GM23338 (cell line): Measurements from ENCODE around the gene COL9A2. TPM values are rescaled to one million over a fixed set of nuclear protein-coding genes. Genes with fewer than 3 reads are reported as not detected.

Experiments
- ATAC-seq: fragments of 200-7000 bp; cut with Tn5 transposase; 3 replicates; pipeline ENCODE4 v1.9.1; 2020
- DNase-seq: peaks from one replicate; pipeline ENCODE4 v3.0.0-alpha.2; 2015; ENCODE audit warnings: low spot score
- H2AFZ ChIP-seq: fragments of 200-600 bp; sonication (generic); 2 replicates; pipeline ENCODE4 v1.8.0; 2016; ENCODE audit warnings: antibody characterized with exemption, mild to moderate bottlenecking, moderate library complexity
- H3F3A ChIP-seq: fragments of 200-600 bp; sonication (generic); replicated peaks from 2 replicates; pipeline ENCODE4 v1.8.0; 2017; ENCODE audit warnings: antibody characterized with exemption, mixed run types, low read depth
- H3K27ac ChIP-seq: fragments of 200-600 bp; sonication (generic); 2 replicates; pipeline ENCODE4 v1.6.1; 2016; ENCODE audit warnings: low read depth
- H3K27me3 ChIP-seq: fragments of 200-600 bp; sonication (generic); 2 replicates; pipeline ENCODE4 v1.8.0; 2016; ENCODE audit warnings: mild to moderate bottlenecking, mixed run types, moderate library complexity; ENCODE audit not compliant: insufficient read depth
- H3K36me3 ChIP-seq: fragments of 200-600 bp; sonication (generic); 2 replicates; pipeline ENCODE4 v1.8.0; 2016; ENCODE audit warnings: mild to moderate bottlenecking; ENCODE audit not compliant: insufficient read depth
- H3K4me1 ChIP-seq: fragments of 200-600 bp; sonication (generic); 2 replicates; pipeline ENCODE4 v1.8.0; 2016; ENCODE audit warnings: mild to moderate bottlenecking, moderate library complexity; ENCODE audit not compliant: insufficient read depth
- H3K4me2 ChIP-seq: fragments of 200-600 bp; sonication (generic); 2 replicates; pipeline ENCODE4 v1.7.1; 2017; ENCODE audit warnings: mixed run types
- H3K4me3 ChIP-seq: fragments of 200-600 bp; sonication (generic); 2 replicates; pipeline ENCODE4 v1.6.1; 2016; ENCODE audit warnings: mixed run types
- H3K79me2 ChIP-seq: fragments of 200-600 bp; sonication (generic); replicated peaks from 2 replicates; pipeline ENCODE4 v1.8.0; 2017; ENCODE audit warnings: mild to moderate bottlenecking; ENCODE audit not compliant: insufficient read depth
- H3K9me2 ChIP-seq: fragments of 200-600 bp; sonication (generic); 2 replicates; pipeline ENCODE4 v1.8.0; 2017; ENCODE audit not compliant: insufficient read depth
- H4K20me1 ChIP-seq: fragments of 200-600 bp; sonication (generic); replicated peaks from 2 replicates; pipeline ENCODE4 v1.8.0; 2017; ENCODE audit warnings: mild to moderate bottlenecking; ENCODE audit not compliant: insufficient read depth
- H3K27ac Mint-ChIP-seq: 2 replicates; pipeline ENCODE4 v1.8.0; 2020; ENCODE audit warnings: inconsistent platforms, mild to moderate bottlenecking, moderate library complexity, mixed read lengths
- H3K27me3 Mint-ChIP-seq: 3 replicates; pipeline ENCODE4 v1.8.0; 2022; ENCODE audit warnings: low read depth, mild to moderate bottlenecking, moderate library complexity, mixed read lengths, inconsistent platforms; ENCODE audit not compliant: insufficient read depth, poor library complexity
- H3K36me3 Mint-ChIP-seq: 3 replicates; pipeline ENCODE4 v1.8.0; 2021; ENCODE audit warnings: low read depth, mild to moderate bottlenecking, inconsistent platforms, moderate library complexity, mixed read lengths
- H3K4me1 Mint-ChIP-seq: 3 replicates; pipeline ENCODE4 v1.8.0; 2020; ENCODE audit warnings: mild to moderate bottlenecking, inconsistent platforms, mixed read lengths
- H3K4me3 Mint-ChIP-seq: 3 replicates; pipeline ENCODE4 v1.8.0; 2021; ENCODE audit warnings: moderate library complexity, mild to moderate bottlenecking, inconsistent platforms, mixed read lengths
- H3K9me3 Mint-ChIP-seq: 3 replicates; pipeline ENCODE4 v1.8.0; 2020; ENCODE audit warnings: moderate library complexity, mild to moderate bottlenecking, inconsistent platforms, mixed read lengths
- CREB1 ChIP-seq: fragments of 250-450 bp; sonication (Bioruptor Pico); IDR thresholded peaks from 2 replicates; pipeline ENCODE4 v1.5.0; 2020; ENCODE audit warnings: low read depth, mild to moderate bottlenecking, moderate library complexity
- CTCF ChIP-seq, 2 experiments: fragments of 200-600 bp in 1 of 2; sonication (generic) in 1 of 2; conservative IDR thresholded peaks; 2 replicates each; pipeline versions ENCODE4 v1.5.1 to v1.6.1; 2016 to 2017; ENCODE audit warnings: antibody characterized with exemption in 2 of 2, low read depth in 2 of 2, mild to moderate bottlenecking in 2 of 2, moderate library complexity in 1 of 2
- ETS1 ChIP-seq: IDR thresholded peaks from 2 replicates; pipeline ENCODE4 v1.6.1; 2016; ENCODE audit warnings: antibody characterized with exemption
- EZH2phosphoT487 ChIP-seq: fragments of 200-600 bp; sonication (generic); IDR thresholded peaks from one replicate; pipeline ENCODE4 v1.8.1; 2018; ENCODE audit warnings: antibody characterized with exemption; ENCODE audit not compliant: unreplicated experiment
- JUNB ChIP-seq: IDR thresholded peaks from one replicate; pipeline ENCODE4 v1.6.1; 2016; ENCODE audit warnings: antibody characterized with exemption; ENCODE audit not compliant: unreplicated experiment
- NANOG ChIP-seq: IDR thresholded peaks from 2 replicates; pipeline ENCODE4 v1.6.1; 2016; ENCODE audit warnings: antibody characterized with exemption, borderline replicate concordance
- POLR2AphosphoS5 ChIP-seq: IDR thresholded peaks from 2 replicates; pipeline ENCODE4 v1.6.1; 2016; ENCODE audit warnings: antibody characterized with exemption, low read depth
- STAT1 ChIP-seq: IDR thresholded peaks from one replicate; pipeline ENCODE4 v1.6.1; 2016; ENCODE audit warnings: antibody characterized with exemption; ENCODE audit not compliant: unreplicated experiment
- ZNF114 ChIP-seq: fragments of 250-450 bp; sonication (Bioruptor Pico); IDR thresholded peaks from 2 replicates; pipeline ENCODE4 v1.5.0; 2020; ENCODE audit warnings: mild to moderate bottlenecking, moderate library complexity
- ZNF331 ChIP-seq: fragments of 250-450 bp; sonication (Bioruptor Pico); IDR thresholded peaks from 2 replicates; pipeline ENCODE4 v1.5.0; 2020; ENCODE audit warnings: low read depth, mild to moderate bottlenecking, moderate library complexity
- ZNF462 ChIP-seq: fragments of 250-450 bp; sonication (Bioruptor Pico); IDR thresholded peaks from 2 replicates; pipeline ENCODE4 v1.5.0; 2020; ENCODE audit warnings: mild to moderate bottlenecking, moderate library complexity
- polyA plus RNA-seq: library from polyadenylated mRNA; unstranded; fragments of >200 nt; fragmentation: Nextera tagmentation; extraction: Ambion mirVana; gene quantifications from 2 replicates; pipeline ENCODE4 v1.2.1, GENCODE V29; 2016
- total RNA-seq: library from RNA; depleted of rRNA; stranded (reverse); fragments of >200 nt; shearing (Covaris generic); gene quantifications from 2 replicates; pipeline ENCODE4 v1.2.3, GENCODE V29; 2014
- TF ChIP-seq, protein P1 (sequence below): IDR thresholded peaks from one replicate; pipeline ENCODE4 v1.6.1; 2018; ENCODE audit warnings: antibody characterized with exemption; ENCODE audit not compliant: unreplicated experiment

COL9A2 gene
- total and polyA plus RNA-seq, 2 experiments from 2014 or later: 2.6 to 2.8 TPM

- TF ChIP-seq ZNF331 (CRISPR knock-in tag) (no peak), POLR2AphosphoS5 (no peak), CTCF (conservative IDR thresholded peaks at IDR 0.05; ENCODE audit: low read depth in 2 of 2) (no peak), STAT1 (no peak), CREB1 (CRISPR knock-in tag) (no peak)
Measured at GRCh38 chr1:40351124-40351523, 34.0 kb upstream of the COL9A2 start (continued).

DNA sequence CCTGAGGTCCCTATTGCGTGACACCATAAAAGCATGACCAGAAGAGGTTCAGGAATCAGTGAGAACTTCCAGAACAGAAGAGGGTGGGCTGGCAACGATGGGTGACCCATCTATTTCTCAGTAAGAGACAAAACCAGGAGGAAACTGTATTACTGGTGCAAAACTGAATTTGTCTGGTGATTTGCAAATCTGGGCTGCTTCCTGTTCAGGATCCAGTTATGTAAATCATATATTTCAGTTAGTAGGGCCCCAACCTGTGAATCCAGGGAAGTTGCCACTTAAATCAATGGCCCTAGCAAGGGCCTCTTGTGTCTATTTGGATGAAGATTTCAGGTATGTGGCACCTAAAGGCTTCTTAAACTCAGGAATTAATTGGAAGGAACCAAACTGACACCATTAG, 33.3 kb upstream of the COL9A2 start:
- Mint-ChIP-seq H3K9me3 (no peaks in the 10 kb centered on the region), H3K4me1 (no peaks in the 10 kb centered on the region), H3K27ac (no peak overlapping the region), H3K4me3 (no peak overlapping the region), H3K27me3 (peaks cover 5% of the 10 kb centered on the region), H3K36me3 (no peaks in the 10 kb centered on the region)
- Histone ChIP-seq H3K36me3 (no peaks in the 10 kb centered on the region), H3K4me1 (no peaks in the 10 kb centered on the region), H3F3A (no peaks in the 10 kb centered on the region), H3K4me3 (no peak overlapping the region), H3K79me2 (no peaks in the 10 kb centered on the region), H3K27ac (no peak overlapping the region), H3K27me3 (no peaks in the 10 kb centered on the region), H3K4me2 (no peak overlapping the region), H4K20me1 (no peaks in the 10 kb centered on the region), H3K9me2 (no peaks in the 10 kb centered on the region; the same call in 1 of the 2 replicates), H2AFZ (no peak overlapping the region; the same call in 1 of the 2 replicates)
- no peak for DNase-seq
- ATAC-seq: no peak
- no peak for TF ChIP-seq POLR2AphosphoS5
- no peak for TF ChIP-seq CREB1 (CRISPR knock-in tag)
- TF ChIP-seq, protein P1, sequence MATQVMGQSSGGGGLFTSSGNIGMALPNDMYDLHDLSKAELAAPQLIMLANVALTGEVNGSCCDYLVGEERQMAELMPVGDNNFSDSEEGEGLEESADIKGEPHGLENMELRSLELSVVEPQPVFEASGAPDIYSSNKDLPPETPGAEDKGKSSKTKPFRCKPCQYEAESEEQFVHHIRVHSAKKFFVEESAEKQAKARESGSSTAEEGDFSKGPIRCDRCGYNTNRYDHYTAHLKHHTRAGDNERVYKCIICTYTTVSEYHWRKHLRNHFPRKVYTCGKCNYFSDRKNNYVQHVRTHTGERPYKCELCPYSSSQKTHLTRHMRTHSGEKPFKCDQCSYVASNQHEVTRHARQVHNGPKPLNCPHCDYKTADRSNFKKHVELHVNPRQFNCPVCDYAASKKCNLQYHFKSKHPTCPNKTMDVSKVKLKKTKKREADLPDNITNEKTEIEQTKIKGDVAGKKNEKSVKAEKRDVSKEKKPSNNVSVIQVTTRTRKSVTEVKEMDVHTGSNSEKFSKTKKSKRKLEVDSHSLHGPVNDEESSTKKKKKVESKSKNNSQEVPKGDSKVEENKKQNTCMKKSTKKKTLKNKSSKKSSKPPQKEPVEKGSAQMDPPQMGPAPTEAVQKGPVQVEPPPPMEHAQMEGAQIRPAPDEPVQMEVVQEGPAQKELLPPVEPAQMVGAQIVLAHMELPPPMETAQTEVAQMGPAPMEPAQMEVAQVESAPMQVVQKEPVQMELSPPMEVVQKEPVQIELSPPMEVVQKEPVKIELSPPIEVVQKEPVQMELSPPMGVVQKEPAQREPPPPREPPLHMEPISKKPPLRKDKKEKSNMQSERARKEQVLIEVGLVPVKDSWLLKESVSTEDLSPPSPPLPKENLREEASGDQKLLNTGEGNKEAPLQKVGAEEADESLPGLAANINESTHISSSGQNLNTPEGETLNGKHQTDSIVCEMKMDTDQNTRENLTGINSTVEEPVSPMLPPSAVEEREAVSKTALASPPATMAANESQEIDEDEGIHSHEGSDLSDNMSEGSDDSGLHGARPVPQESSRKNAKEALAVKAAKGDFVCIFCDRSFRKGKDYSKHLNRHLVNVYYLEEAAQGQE: no peak
- TF ChIP-seq ZNF462 (CRISPR knock-in tag): no peak
- no peak for TF ChIP-seq JUNB
- no peak for TF ChIP-seq NANOG
- no peak for TF ChIP-seq ETS1
- no peak for TF ChIP-seq ZNF114 (CRISPR knock-in tag)
- TF ChIP-seq STAT1: no peak
- no peak for TF ChIP-seq EZH2phosphoT487
